ENCODE results near the gene MAML2.

GRCh38 chr11:96218006-96218405 is 125.0 kb downstream of the MAML2 start:
- TF ChIP-seq CTCF (IDR thresholded peaks at IDR 0.05): no peak
- TF ChIP-seq POLR2A (IDR thresholded peaks at IDR 0.05): no peak

All from esophagus squamous epithelium (tissue), 4 donors.